D341Med (cell line): Measurements from ENCODE around the gene LRMDA.

Experiments used
- DNase-seq: peaks from one replicate; pipeline ENCODE4 v3.0.0; 2012; ENCODE audit warnings: low spot score

LRMDA gene

GRCh38 chr10:76209135-76209534, 777.7 kb downstream of the LRMDA start:
- DNase-seq, result no peak

GRCh38 chr10:76210211-76210610, 778.8 kb downstream of the LRMDA start:
- no peak for DNase-seq

GRCh38 chr10:76211691-76212090, 780.3 kb downstream of the LRMDA start:
- DNase-seq, result no peak

GRCh38 chr10:76213876-76214275, 782.5 kb downstream of the LRMDA start:
- DNase-seq, result no peak

- no peak for DNase-seq
Observed at GRCh38 chr10:76218035-76218434, 786.6 kb downstream of the LRMDA start.

GRCh38 chr10:76229341-76229740, 797.9 kb downstream of the LRMDA start:
- DNase-seq, result no peak

GRCh38 chr10:76230921-76231285, 799.5 kb downstream of the LRMDA start:
- no peak for DNase-seq

- no peak for DNase-seq
Observed at GRCh38 chr10:76231286-76231934, 800.0 kb downstream of the LRMDA start.

GRCh38 chr10:76234499-76235226, 803.2 kb downstream of the LRMDA start:
- no peak for DNase-seq

- DNase-seq, result no peak
Observed at GRCh38 chr10:76236356-76236755, 804.9 kb downstream of the LRMDA start.

- no peak for DNase-seq
Observed at GRCh38 chr10:76242956-76243355, 811.5 kb downstream of the LRMDA start.

- DNase-seq, result no peak
Observed at GRCh38 chr10:76244061-76244686, 812.8 kb downstream of the LRMDA start.

- DNase-seq, result no peak
Observed at GRCh38 chr10:76245951-76246495, 814.6 kb downstream of the LRMDA start.

GRCh38 chr10:76248649-76249200, 817.3 kb downstream of the LRMDA start:
- no peak for DNase-seq

GRCh38 chr10:76251841-76252671, 820.6 kb downstream of the LRMDA start:
- no peak for DNase-seq

- DNase-seq, result no peak
Observed at GRCh38 chr10:76252733-76253132, 821.3 kb downstream of the LRMDA start.

- DNase-seq, result no peak
Observed at GRCh38 chr10:76255241-76255640, 823.8 kb downstream of the LRMDA start.

GRCh38 chr10:76257816-76258215, 826.4 kb downstream of the LRMDA start:
- DNase-seq, result no peak

- DNase-seq, result no peak
Observed at GRCh38 chr10:76265441-76266113, 834.2 kb downstream of the LRMDA start.

- DNase-seq, result no peak
Observed at GRCh38 chr10:76268530-76268929, 837.1 kb downstream of the LRMDA start.

- DNase-seq, result no peak
Observed at GRCh38 chr10:76268954-76269353, 837.5 kb downstream of the LRMDA start.
